Suprapubic skin (tissue), 4 donors: ENCODE results near the gene CSF3. TPM values are rescaled to one million over a fixed set of nuclear protein-coding genes. Genes with fewer than 3 reads are reported as not detected.
A peak's percentile ranks its signal among the peaks of the same experiment; 100 is the strongest.

Experiments used
- DNase-seq, 2 donors: peaks; one replicate each; pipeline ENCODE4 v3.0.0-alpha.2; 2019; ENCODE audit warnings: low spot score in 2 of 2
- H3K27ac ChIP-seq: fragments of 200-600 bp; sonication (generic); one replicate; pipeline ENCODE4 v1.5.1; 2019
- H3K27me3 ChIP-seq: fragments of 200-600 bp; sonication (generic); one replicate; pipeline ENCODE4 v1.5.1; 2019
- H3K36me3 ChIP-seq: fragments of 200-600 bp; sonication (generic); one replicate; pipeline ENCODE4 v1.5.1; 2019
- H3K4me1 ChIP-seq: fragments of 200-600 bp; sonication (generic); one replicate; pipeline ENCODE4 v1.5.1; 2019
- H3K4me3 ChIP-seq: fragments of 200-600 bp; sonication (generic); one replicate; pipeline ENCODE4 v1.5.1; 2019; ENCODE audit warnings: mild to moderate bottlenecking
- H3K9me3 ChIP-seq: fragments of 200-600 bp; sonication (generic); one replicate; pipeline ENCODE4 v1.5.1; 2019
- EP300 ChIP-seq: sonication (generic); formaldehyde crosslinking; IDR thresholded peaks from one replicate; pipeline ENCODE4 v1.6.1; 2017; ENCODE audit warnings: antibody characterized with exemption
- POLR2A ChIP-seq, 2 donors: fragments of 450-650 bp; IDR thresholded peaks; one replicate each; pipeline ENCODE4 v1.6.1; 2017; ENCODE audit warnings: antibody characterized with exemption in 2 of 2, mild to moderate bottlenecking in 2 of 2, moderate library complexity in 2 of 2
- POLR2AphosphoS5 ChIP-seq, 3 donors: sonication (generic); formaldehyde crosslinking; IDR thresholded peaks; one replicate each; pipeline ENCODE4 v1.6.1; 2017; ENCODE audit warnings: antibody characterized with exemption in 3 of 3
- WGBS: methylation state at CpG from one replicate; pipeline ENCODE4 v1.1.5; 2018; 5-methylcytosine and 5-hydroxymethylcytosine counted together
- total RNA-seq, 4 donors: library from RNA; depleted of rRNA; stranded (reverse); fragments of >200 nt; gene quantifications; one replicate each; pipeline ENCODE4 v1.1.0, GENCODE V29; 2016
- TF ChIP-seq, protein P1 (sequence below), 2 donors: fragments of 200-600 bp in 1 of 2; fragments of 450-650 bp in 1 of 2; sonication (generic) in 1 of 2; IDR thresholded peaks; one replicate each; pipeline ENCODE4 v1.5.1; 2016 to 2019; ENCODE audit warnings: antibody characterized with exemption in 2 of 2, mild to moderate bottlenecking in 1 of 2, moderate library complexity in 1 of 2

The CSF3 gene
- total RNA-seq, 4 donors from 2014 or later, result 5.0 TPM; not detected in 3

DNA sequence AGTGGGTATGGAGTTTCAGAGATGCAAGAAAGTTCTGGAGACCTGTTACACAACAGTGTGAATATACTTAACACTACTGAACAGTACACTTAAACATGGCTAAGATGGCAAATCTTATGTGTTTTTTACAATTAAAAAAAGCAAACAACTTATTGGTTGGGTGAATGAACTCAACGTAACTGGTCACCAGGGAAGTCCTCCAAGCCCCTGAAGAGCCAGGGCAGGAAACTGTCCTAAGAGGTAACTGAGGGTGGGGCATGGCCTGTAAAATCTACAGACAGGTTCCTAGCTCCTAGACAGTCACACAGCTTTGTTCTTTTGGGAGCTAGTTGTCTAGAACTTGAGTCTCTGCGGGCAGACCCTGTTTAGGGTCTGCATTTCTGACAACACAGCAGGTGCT, 10.3 kb downstream of the CSF3 start:
- H3K4me3 ChIP-seq, result no peak overlapping the region
- WGBS, result 63% methylated on average over 2 of the region's 2 CpGs
- H3K36me3 ChIP-seq, result peaks cover 73% of the 10 kb centered on the region
- no peak overlapping the region for H3K27ac ChIP-seq
- TF ChIP-seq POLR2A (IDR thresholded peaks at IDR 0.05) (no peak), POLR2AphosphoS5 (IDR thresholded peaks at IDR 0.05) (no peak), EP300 (no peak)
- TF ChIP-seq, protein P1, sequence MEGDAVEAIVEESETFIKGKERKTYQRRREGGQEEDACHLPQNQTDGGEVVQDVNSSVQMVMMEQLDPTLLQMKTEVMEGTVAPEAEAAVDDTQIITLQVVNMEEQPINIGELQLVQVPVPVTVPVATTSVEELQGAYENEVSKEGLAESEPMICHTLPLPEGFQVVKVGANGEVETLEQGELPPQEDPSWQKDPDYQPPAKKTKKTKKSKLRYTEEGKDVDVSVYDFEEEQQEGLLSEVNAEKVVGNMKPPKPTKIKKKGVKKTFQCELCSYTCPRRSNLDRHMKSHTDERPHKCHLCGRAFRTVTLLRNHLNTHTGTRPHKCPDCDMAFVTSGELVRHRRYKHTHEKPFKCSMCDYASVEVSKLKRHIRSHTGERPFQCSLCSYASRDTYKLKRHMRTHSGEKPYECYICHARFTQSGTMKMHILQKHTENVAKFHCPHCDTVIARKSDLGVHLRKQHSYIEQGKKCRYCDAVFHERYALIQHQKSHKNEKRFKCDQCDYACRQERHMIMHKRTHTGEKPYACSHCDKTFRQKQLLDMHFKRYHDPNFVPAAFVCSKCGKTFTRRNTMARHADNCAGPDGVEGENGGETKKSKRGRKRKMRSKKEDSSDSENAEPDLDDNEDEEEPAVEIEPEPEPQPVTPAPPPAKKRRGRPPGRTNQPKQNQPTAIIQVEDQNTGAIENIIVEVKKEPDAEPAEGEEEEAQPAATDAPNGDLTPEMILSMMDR (IDR thresholded peaks at IDR 0.05), result no peak
- no peaks in the 10 kb centered on the region for H3K27me3 ChIP-seq
- peaks cover 21% of the 10 kb centered on the region for H3K4me1 ChIP-seq
- DNase-seq, result no peak
- no peaks in the 10 kb centered on the region for H3K9me3 ChIP-seq

GRCh38 chr17:40025991-40026815, 11.0 kb downstream of the CSF3 start:
- peaks cover 17% of the 10 kb centered on the region for H3K4me1 ChIP-seq
- no peaks in the 10 kb centered on the region for H3K9me3 ChIP-seq
- no peak for TF ChIP-seq EP300
- no peak for TF ChIP-seq POLR2AphosphoS5 (IDR thresholded peaks at IDR 0.05)
- TF ChIP-seq, protein P1 (IDR thresholded peaks at IDR 0.05), result no peak
- no peak for TF ChIP-seq POLR2A (IDR thresholded peaks at IDR 0.05)
- 36% methylated on average over 16 of the region's 22 CpGs for WGBS
- no peak overlapping the region for H3K4me3 ChIP-seq
- peak overlapping the region; percentile 49 for H3K27ac ChIP-seq
- DNase-seq, result no peak
- no peaks in the 10 kb centered on the region for H3K27me3 ChIP-seq
- peaks cover 79% of the 10 kb centered on the region for H3K36me3 ChIP-seq

DNA sequence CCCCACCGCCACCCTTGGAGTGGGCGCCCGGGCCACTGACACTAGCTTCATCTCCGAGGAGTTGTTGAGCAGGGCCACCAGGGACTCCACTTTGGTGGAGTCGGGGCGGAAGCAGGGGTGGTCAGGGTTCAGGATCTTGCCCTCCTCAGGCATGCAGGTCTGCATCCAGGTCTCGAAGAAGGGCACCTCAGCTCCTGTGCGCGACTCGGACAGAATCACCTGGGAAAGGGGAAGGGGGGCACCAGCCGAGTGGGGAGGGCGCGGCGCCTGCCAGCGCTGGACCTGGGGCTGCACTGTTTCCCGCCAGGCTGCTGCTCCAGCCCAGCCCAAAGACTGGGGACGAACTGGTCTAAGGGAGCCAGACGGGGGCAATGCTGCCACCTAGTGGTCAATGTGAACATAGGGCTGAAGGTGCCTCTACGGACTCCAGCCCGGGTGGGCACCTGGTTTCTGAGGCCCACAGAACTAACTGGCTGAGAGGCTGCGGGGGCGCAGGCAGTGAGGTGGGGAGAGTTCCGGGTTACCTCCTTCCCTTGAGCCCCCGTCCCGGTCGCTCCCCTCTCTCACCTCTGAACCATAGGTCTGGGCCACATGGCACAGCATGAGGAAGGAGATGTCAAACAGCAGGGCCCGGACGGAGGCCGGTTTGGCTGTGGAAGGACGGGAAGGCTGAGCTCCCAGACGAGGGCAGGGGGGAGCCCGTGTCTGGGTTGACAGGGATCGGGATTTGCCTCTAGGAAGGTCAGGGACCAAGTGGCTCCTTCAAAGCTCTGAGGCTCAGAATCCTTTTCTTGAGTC, 11.8 kb downstream of the CSF3 start:
- Histone ChIP-seq H3K4me1 (peaks cover 19% of the 10 kb centered on the region), H3K4me3 (no peak overlapping the region), H3K27ac (peak overlapping the region; percentile 49), H3K27me3 (no peaks in the 10 kb centered on the region), H3K36me3 (peaks cover 79% of the 10 kb centered on the region), H3K9me3 (no peaks in the 10 kb centered on the region)
- 45% methylated on average over 11 of the region's 33 CpGs for WGBS
- TF ChIP-seq, protein P1 (IDR thresholded peaks at IDR 0.05), result peak; percentile 47 to 85
- no peak for TF ChIP-seq POLR2A (IDR thresholded peaks at IDR 0.05)
- DNase-seq, result peak; percentile 89 to 92

DNA sequence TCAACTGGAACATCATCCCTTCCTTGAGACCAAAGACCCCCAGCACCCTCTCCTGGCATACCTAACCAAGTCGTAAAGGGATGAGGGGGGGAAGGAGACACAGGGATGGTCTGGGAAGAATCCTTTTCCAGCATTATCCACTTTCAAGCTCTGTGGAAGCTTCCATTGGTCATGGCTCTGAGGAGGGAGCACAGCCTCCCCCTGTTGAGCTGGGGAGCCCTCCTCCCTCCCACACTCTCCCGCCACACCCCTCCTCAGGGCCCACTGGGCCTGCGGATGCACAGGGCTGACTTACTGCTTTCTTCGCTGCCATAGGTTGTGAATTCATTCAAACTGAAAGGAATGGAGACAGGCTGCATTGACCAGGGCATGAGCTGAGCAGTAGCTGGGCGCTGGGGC, 12.4 kb downstream of the CSF3 start:
- Histone ChIP-seq H3K36me3 (peaks cover 79% of the 10 kb centered on the region), H3K4me1 (peaks cover 24% of the 10 kb centered on the region), H3K9me3 (no peaks in the 10 kb centered on the region), H3K27ac (no peak overlapping the region), H3K27me3 (no peaks in the 10 kb centered on the region), H3K4me3 (no peak overlapping the region)
- DNase-seq, result no peak
- WGBS, result 87% methylated on average over 5 of the region's 5 CpGs
- no peak for TF ChIP-seq EP300
- TF ChIP-seq POLR2AphosphoS5 (IDR thresholded peaks at IDR 0.05), result no peak
- TF ChIP-seq, protein P1 (IDR thresholded peaks at IDR 0.05), result no peak
- no peak for TF ChIP-seq POLR2A (IDR thresholded peaks at IDR 0.05)

DNA sequence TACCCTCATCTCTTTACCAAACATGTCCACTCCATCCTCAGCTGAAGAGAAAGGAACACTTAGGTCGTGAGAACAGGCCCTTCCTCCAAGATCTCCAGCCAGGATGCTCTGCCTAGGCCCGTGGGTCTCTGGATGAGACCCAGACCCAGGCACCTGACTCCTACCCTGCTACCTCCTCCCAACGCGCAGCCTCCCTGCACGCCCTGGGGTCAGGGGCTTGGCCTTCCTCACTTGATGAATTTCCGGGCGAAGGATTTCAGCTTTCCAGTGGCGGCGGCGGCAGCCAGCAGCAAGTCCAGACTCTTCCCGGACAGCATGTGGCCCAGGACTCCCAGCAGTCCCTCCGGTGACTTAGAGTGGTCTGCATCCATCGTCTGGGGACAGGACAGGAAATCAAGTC, 13.4 kb downstream of the CSF3 start:
- peaks cover 79% of the 10 kb centered on the region for H3K36me3 ChIP-seq
- no peaks in the 10 kb centered on the region for H3K27me3 ChIP-seq
- H3K4me1 ChIP-seq, result peaks cover 24% of the 10 kb centered on the region
- DNase-seq, result no peak
- TF ChIP-seq, protein P1 (IDR thresholded peaks at IDR 0.05), result no peak
- TF ChIP-seq POLR2A (IDR thresholded peaks at IDR 0.05) (no peak), EP300 (no peak), POLR2AphosphoS5 (IDR thresholded peaks at IDR 0.05) (no peak)
- H3K27ac ChIP-seq, result no peak overlapping the region
- no peak overlapping the region for H3K4me3 ChIP-seq
- 88% methylated on average over 13 of the region's 13 CpGs for WGBS
- no peaks in the 10 kb centered on the region for H3K9me3 ChIP-seq
